ENCODE measurements around the gene RBKS.

RBKS gene

GRCh38 chr2:27890146-27890923 is at the start of gene RBKS, which contains the start of gene BABAM2:
TSS of gene RBKS (minus strand) at chr2:27890387. CDS start at chr2:27890345, 42 bp downstream.
TSS of gene BABAM2 (plus strand) at chr2:27890729. CDS start at chr2:27894557, 3,828 bp downstream.
- DNase-seq: peak; percentile 54

GRCh38 chr2:27935026-27935425 is 44.8 kb upstream of the RBKS start:
- no peak for DNase-seq

GRCh38 chr2:27932396-27932795 is 42.2 kb upstream of the RBKS start:
- DNase-seq: no peak

- no peak for DNase-seq
Measured at GRCh38 chr2:27931361-27931950, 41.3 kb upstream of the RBKS start.

- DNase-seq: no peak
Measured at GRCh38 chr2:27929916-27930486, 39.8 kb upstream of the RBKS start.

GRCh38 chr2:27925766-27926472 is 35.7 kb upstream of the RBKS start:
- DNase-seq: no peak

- DNase-seq: no peak
Measured at GRCh38 chr2:27922842-27923241, 32.7 kb upstream of the RBKS start.

GRCh38 chr2:27921880-27922547 is 31.8 kb upstream of the RBKS start:
- DNase-seq: no peak

GRCh38 chr2:27921424-27921823 is 31.2 kb upstream of the RBKS start:
- no peak for DNase-seq

GRCh38 chr2:27920148-27920885 is 30.1 kb upstream of the RBKS start:
- DNase-seq: no peak

- no peak for DNase-seq
Measured at GRCh38 chr2:27916293-27916995, 26.3 kb upstream of the RBKS start.

- no peak for DNase-seq
Measured at GRCh38 chr2:27915874-27916273, 25.7 kb upstream of the RBKS start.

GRCh38 chr2:27915191-27915590 is 25.0 kb upstream of the RBKS start:
- DNase-seq: no peak

GRCh38 chr2:27914805-27915175 is 24.6 kb upstream of the RBKS start:
- DNase-seq: no peak

- DNase-seq: no peak
Measured at GRCh38 chr2:27914041-27914804, 24.0 kb upstream of the RBKS start.

- DNase-seq: no peak
Measured at GRCh38 chr2:27912512-27912911, 22.3 kb upstream of the RBKS start.

GRCh38 chr2:27911458-27912210 is 21.4 kb upstream of the RBKS start:
- DNase-seq: no peak

GRCh38 chr2:27909901-27910300 is 19.7 kb upstream of the RBKS start:
- DNase-seq: no peak

- no peak for DNase-seq
Measured at GRCh38 chr2:27907547-27907946, 17.4 kb upstream of the RBKS start.

- no peak for DNase-seq
Measured at GRCh38 chr2:27906074-27906473, 15.9 kb upstream of the RBKS start.
